ENCODE results near the gene TRAFD1.

TRAFD1 gene

DNA sequence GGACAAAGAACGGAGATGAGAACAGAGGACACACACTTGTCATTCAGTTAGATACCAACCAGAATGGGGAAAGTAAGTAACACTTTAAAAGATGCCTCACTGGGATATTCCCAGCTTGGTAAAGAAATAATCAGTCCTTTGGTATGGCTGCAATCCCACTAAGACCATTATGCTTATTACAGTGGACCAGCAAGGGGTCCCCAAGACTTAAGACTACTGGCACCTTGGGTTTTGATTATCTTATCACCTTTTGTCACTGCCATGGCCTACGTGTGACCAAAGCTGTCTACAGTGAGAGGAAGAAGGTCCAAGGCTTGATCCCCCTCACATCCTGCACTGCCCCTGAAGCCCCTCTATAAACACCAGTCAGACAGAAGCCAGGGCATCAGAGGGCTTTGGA, 65.8 kb downstream of the TRAFD1 start:
- no peak for DNase-seq (ENCODE audit: low read depth, low spot score)
- H3K4me3 ChIP-seq (ENCODE audit: low read depth, low read length), result no peak overlapping the region
- TF ChIP-seq, protein P1, sequence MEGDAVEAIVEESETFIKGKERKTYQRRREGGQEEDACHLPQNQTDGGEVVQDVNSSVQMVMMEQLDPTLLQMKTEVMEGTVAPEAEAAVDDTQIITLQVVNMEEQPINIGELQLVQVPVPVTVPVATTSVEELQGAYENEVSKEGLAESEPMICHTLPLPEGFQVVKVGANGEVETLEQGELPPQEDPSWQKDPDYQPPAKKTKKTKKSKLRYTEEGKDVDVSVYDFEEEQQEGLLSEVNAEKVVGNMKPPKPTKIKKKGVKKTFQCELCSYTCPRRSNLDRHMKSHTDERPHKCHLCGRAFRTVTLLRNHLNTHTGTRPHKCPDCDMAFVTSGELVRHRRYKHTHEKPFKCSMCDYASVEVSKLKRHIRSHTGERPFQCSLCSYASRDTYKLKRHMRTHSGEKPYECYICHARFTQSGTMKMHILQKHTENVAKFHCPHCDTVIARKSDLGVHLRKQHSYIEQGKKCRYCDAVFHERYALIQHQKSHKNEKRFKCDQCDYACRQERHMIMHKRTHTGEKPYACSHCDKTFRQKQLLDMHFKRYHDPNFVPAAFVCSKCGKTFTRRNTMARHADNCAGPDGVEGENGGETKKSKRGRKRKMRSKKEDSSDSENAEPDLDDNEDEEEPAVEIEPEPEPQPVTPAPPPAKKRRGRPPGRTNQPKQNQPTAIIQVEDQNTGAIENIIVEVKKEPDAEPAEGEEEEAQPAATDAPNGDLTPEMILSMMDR (IDR thresholded peaks at IDR 0.05; ENCODE audit: insufficient read depth, low read length, missing control alignments), result no peak
- CTCF ChIA-PET, result interaction anchor here (1.9 to 3.6 kb wide), 3 partner anchors 7 to 220 kb away, joined by 4 to 21 read pairs (median 9); no protein-coding TSS in a partner anchor
- POLR2A ChIA-PET, result no interaction called here

DNA sequence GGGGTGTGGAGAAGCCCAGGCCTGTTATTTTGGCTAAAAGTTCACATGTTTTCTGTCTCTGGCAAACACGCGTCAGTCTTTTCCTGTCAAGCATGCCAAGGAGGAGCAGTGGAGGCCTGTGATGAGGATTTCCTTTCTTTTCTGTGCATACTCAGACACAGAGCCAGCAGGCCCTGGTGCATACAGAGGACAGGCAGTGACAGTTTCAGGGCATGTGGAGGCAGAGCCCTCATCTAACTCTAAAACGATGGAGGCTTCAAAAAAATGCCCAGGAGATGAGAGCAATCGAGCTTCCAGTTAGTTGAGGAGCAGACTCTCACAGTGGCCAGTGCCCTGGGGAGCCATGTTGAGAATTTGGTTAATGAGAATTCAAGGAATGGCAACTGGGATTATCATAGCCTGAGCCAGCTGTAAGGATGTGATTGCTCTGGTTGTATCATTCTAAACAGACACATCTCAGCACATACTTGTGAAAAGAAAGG, 66.5 kb downstream of the TRAFD1 start:
- POLR2A ChIA-PET, result no interaction called here
- CTCF ChIA-PET, result interaction anchor here (2.1 to 8.8 kb wide), 2 partner anchors 194 to 219 kb away, joined by 9 to 207 read pairs; no protein-coding TSS in a partner anchor
- TF ChIP-seq, protein P1 (IDR thresholded peaks at IDR 0.05; ENCODE audit: insufficient read depth, low read length, missing control alignments), result no peak
- DNase-seq (ENCODE audit: low read depth, low spot score), result no peak
- H3K4me3 ChIP-seq (ENCODE audit: low read depth, low read length), result no peak overlapping the region

DNA sequence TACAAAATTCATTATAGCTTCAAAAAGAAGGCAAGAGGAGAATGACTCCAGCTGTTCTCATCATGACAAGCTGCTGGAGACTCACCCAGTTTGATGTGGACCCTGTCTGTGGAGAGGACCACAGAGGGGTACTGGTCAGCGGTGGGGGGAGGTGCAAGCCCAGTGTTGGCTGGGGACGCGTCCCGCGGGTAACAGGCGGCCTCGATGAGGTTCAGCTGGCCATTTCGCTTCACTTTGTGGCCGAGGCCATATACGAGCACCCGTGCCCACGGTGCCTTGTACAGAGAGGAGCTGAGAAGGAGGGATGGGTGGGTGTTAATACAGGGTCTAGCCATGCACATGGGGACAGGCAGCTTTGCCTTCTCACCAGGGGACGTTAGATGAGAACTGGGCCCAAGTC, 67.1 kb downstream of the TRAFD1 start:
- CTCF ChIA-PET, result interaction anchor here (1.1 to 8.8 kb wide), 4 partner anchors 9 to 218 kb away, joined by 3 to 207 read pairs (median 6); no protein-coding TSS in a partner anchor
- POLR2A ChIA-PET, result no interaction called here

DNA sequence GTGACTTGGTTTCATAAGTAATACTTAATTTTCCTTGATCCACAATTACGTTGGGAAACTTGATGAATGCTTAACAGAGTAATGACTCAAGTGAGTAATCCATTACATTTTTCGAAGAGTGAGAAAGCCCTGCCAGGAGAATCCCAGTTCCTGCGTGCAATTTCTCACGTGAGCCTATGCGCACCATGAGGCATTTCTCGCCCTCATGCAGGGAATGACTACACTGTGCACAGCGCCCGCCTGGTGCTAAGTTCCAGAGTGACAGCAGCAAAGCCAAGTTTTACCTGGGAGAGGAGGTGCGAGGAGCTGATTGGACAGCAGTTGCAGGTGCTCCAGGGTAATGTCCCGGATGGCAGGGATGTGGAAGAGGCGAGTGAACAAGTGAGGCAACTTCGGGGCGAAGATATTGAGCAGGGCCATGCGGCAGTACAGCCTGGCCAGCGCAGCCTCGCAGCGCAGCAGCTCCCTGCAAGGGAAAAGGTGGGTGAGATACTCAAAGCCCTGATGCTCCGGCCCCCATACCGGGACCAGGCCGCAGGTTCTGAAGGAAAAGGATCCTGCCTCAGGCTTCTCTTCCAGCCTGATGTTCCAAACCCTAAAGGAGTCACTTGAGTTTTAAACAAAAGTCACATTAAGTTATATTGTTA, 69.4 kb downstream of the TRAFD1 start:
- TF ChIP-seq, protein P1 (IDR thresholded peaks at IDR 0.05; ENCODE audit: insufficient read depth, low read length, missing control alignments), result no peak
- no peak for DNase-seq (ENCODE audit: low read depth, low spot score)
- CTCF ChIA-PET, result interaction anchor here (0.7 to 8.8 kb wide), 4 partner anchors 10 to 290 kb away, joined by 3 to 207 read pairs (median 56); no protein-coding TSS in a partner anchor
- H3K4me3 ChIP-seq (ENCODE audit: low read depth, low read length), result no peak overlapping the region
- POLR2A ChIA-PET, result no interaction called here

More for the DNA sequence above, 67.1 kb downstream of the TRAFD1 start:
- no peak for DNase-seq (ENCODE audit: low read depth, low spot score)
- TF ChIP-seq, protein P1 (IDR thresholded peaks at IDR 0.05; ENCODE audit: insufficient read depth, low read length, missing control alignments), result no peak
- H3K4me3 ChIP-seq (ENCODE audit: low read depth, low read length), result no peak overlapping the region

DNA sequence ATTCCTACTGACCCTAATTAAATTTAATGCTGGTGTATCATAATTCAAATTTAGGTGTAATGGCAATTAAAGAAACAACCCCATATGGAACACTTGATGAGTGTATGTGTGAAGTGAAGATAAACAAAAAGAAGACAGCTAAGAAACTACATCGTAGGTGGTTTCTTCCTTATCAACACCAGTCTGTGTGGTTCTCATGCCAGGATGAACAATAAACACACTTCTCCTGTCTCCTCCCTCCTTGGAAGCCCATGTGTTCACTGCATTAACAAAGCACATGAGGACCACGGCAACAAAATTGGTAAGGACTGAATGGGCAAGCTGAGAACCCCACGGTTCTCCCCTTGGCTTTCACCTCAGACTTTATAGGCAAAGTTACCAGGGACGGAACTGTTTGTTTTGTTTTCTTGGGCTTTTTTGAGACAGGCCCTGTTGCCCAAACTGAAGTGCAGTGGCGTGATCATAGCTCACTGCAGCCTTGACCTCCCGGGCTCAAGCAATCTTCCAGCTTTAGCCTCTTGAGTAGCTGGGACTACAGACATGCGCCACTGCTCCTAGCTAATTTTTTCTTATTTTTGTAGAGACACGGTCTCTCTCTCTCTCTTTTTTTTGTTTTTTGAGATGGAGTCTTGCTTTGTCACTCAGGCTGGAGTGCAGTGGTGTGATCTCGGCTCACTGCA, 71.0 kb downstream of the TRAFD1 start:
- no peak overlapping the region for H3K4me3 ChIP-seq (ENCODE audit: low read depth, low read length)
- POLR2A ChIA-PET, result no interaction called here
- TF ChIP-seq, protein P1 (IDR thresholded peaks at IDR 0.05; ENCODE audit: insufficient read depth, low read length, missing control alignments), result no peak
- DNase-seq (ENCODE audit: low read depth, low spot score), result no peak
- CTCF ChIA-PET, result interaction anchor here (1.0 to 8.8 kb wide), 6 partner anchors 7 to 216 kb away, joined by 3 to 207 read pairs (median 38); no protein-coding TSS in a partner anchor

Data from AG04449 (cell line).